Measurements from ENCODE around the gene AMT. TPM values are rescaled to one million over a fixed set of nuclear protein-coding genes. Genes with fewer than 3 reads are reported as not detected.
A peak's percentile ranks its signal among the peaks of the same experiment; 100 is the strongest.

AMT gene
- total and polyA plus RNA-seq, 2 of the 13 experiments (the other 11 are each of a cell fraction or from before 2014, with no cell fraction given), result 35.3 to 59.0 TPM

GRCh38 chr3:49422379-49423248 lies at the start of gene AMT (continued):
- TF ChIP-seq SRF (IDR thresholded peaks at IDR 0.05; ENCODE audit: low read depth, low read length), result no peak
- TF ChIP-seq ZNF724P (CRISPR knock-in tag; IDR thresholded peaks at IDR 0.05; ENCODE audit: borderline replicate concordance), result 0 out of 2 replicates have a peak, but pooled peaks have one; percentile 40
- no peak for TF ChIP-seq ZNF737 (CRISPR knock-in tag; IDR thresholded peaks at IDR 0.05; ENCODE audit: borderline replicate concordance)
- TF ChIP-seq PITX1 (CRISPR knock-in tag; IDR thresholded peaks at IDR 0.05), result no peak; the same call in 1 of the 2 replicates
- peak; percentile 63 for TF ChIP-seq PRDM10 (CRISPR knock-in tag; IDR thresholded peaks at IDR 0.05; ENCODE audit: low read depth)
- TF ChIP-seq CREB1 (IDR thresholded peaks at IDR 0.05), result peak; percentile 84
- TF ChIP-seq CREB1 (CRISPR knock-in tag; IDR thresholded peaks at IDR 0.05), result peak; percentile 92
- TF ChIP-seq SPEN (CRISPR knock-in tag; IDR thresholded peaks at IDR 0.05; ENCODE audit: low read depth), result no peak
- peak; percentile 8; the same call in 1 of the 2 replicates for TF ChIP-seq SOX13 (IDR thresholded peaks at IDR 0.05)
- TF ChIP-seq SOX13 (CRISPR knock-in tag; conservative IDR thresholded peaks at IDR 0.05 in 1 of 2, IDR thresholded peaks at IDR 0.05 in 1 of 2), result peak in 1 of 2 experiments; percentile 68; a peak in 2 of 4 replicates
- TF ChIP-seq SMAD1 (CRISPR knock-in tag; IDR thresholded peaks at IDR 0.05; ENCODE audit: borderline replicate concordance, low read depth), result no peak
- peak; percentile 83; the same call in 1 of the 2 replicates for TF ChIP-seq TOPORS (CRISPR knock-in tag; IDR thresholded peaks at IDR 0.05)
- TF ChIP-seq GZF1 (CRISPR knock-in tag; IDR thresholded peaks at IDR 0.05), result no peak
- TF ChIP-seq, protein P1, sequence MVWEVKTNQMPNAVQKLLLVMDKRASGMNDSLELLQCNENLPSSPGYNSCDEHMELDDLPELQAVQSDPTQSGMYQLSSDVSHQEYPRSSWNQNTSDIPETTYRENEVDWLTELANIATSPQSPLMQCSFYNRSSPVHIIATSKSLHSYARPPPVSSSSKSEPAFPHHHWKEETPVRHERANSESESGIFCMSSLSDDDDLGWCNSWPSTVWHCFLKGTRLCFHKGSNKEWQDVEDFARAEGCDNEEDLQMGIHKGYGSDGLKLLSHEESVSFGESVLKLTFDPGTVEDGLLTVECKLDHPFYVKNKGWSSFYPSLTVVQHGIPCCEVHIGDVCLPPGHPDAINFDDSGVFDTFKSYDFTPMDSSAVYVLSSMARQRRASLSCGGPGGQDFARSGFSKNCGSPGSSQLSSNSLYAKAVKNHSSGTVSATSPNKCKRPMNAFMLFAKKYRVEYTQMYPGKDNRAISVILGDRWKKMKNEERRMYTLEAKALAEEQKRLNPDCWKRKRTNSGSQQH (CRISPR knock-in tag; IDR thresholded peaks at IDR 0.05; ENCODE audit: low read depth), result peak; percentile 25; the same call in 1 of the 2 replicates
- TF ChIP-seq HNF1B (CRISPR knock-in tag; IDR thresholded peaks at IDR 0.05), result peak; percentile 52
- no peak for TF ChIP-seq ZNF879 (CRISPR knock-in tag; IDR thresholded peaks at IDR 0.05)
- peak; percentile 15; the same call in 1 of the 2 replicates for TF ChIP-seq KDM6A (CRISPR knock-in tag; IDR thresholded peaks at IDR 0.05; ENCODE audit: low read depth)
- TF ChIP-seq HIC2 (CRISPR knock-in tag; IDR thresholded peaks at IDR 0.05; ENCODE audit: low read depth), result no peak

Data from HepG2 (cell line).